HCT116 (cell line): ENCODE measurements around the gene FTO. TPM values are rescaled to one million over a fixed set of nuclear protein-coding genes. Genes with fewer than 3 reads are reported as not detected.

ENCODE experiments used
- ATAC-seq: fragments of 200-7000 bp; cut with Tn5 transposase; 2 replicates; pipeline ENCODE4 v1.9.1; 2020; ENCODE audit warnings: mild to moderate bottlenecking, moderate library complexity
- BruUV-seq: library from RNA; stranded (reverse); fragments of 400-500 nt; replicated peaks from 2 replicates; lab custom pipeline; 2021; lab: Mats Ljungman, UMichigan
- CTCF ChIA-PET: fragments of 300-600 bp; sonication (Branson Sonifier 250); formaldehyde crosslinking; loops from one replicate; lab custom pipeline; 2021; ENCODE audit warnings: antibody characterized with exemption; lab: Charles Lee
- POLR2A ChIA-PET: fragments of 300-600, 350-600 bp; sonication (Branson Sonifier 250); formaldehyde crosslinking; loops from one replicate; lab custom pipeline; 2021; ENCODE audit warnings: antibody characterized with exemption; lab: Charles Lee
- RAD21 ChIA-PET, 2 experiments: fragments of 300-600 bp; sonication (Branson Sonifier 250); formaldehyde crosslinking; loops; one replicate each; lab custom pipeline; 2023; ENCODE audit warnings: low total read pairs in 2 of 2; ENCODE audit not compliant: uncharacterized antibody in 2 of 2, unreplicated experiment in 2 of 2, low non-redundant PET in 1 of 2; lab: Charles Lee
- DNase-seq: peaks from one replicate; pipeline ENCODE4 v3.0.0-alpha.2; 2010; ENCODE audit warnings: low read depth, low spot score
- H2AFZ ChIP-seq: fragments of 200-600 bp; shearing (Covaris generic), sonication (generic); 2 replicates; pipeline ENCODE4 v1.6.1; 2017; ENCODE audit warnings: low read depth, mixed run types, mixed read lengths, antibody characterized with exemption, low read length; ENCODE audit not compliant: poor library complexity, severe bottlenecking
- H3K27ac ChIP-seq: 2 replicates; pipeline ENCODE4 v1.5.1; 2012; ENCODE audit warnings: low read depth, low read length
- H3K27me3 ChIP-seq: fragments of 200-600 bp; sonication (generic); 2 replicates; pipeline ENCODE4 v1.6.1; 2016; ENCODE audit warnings: mixed run types, low read length, mixed read lengths; ENCODE audit not compliant: insufficient read depth
- H3K36me3 ChIP-seq, 2 experiments: fragments of 200-500 bp in 1 of 2; fragments of 200-600 bp in 1 of 2; sonication (Bioruptor generic) in 1 of 2; sonication (generic) in 1 of 2; 2 replicates each; pipeline versions ENCODE4 v1.5.1 to v1.6.1; 2014 to 2016; ENCODE audit warnings: low read length in 2 of 2, inconsistent platforms in 1 of 2, mixed read lengths in 1 of 2, mixed run types in 1 of 2; ENCODE audit not compliant: insufficient read depth in 2 of 2, control insufficient read depth in 1 of 2
- H3K4me1 ChIP-seq, 2 experiments: fragments of 200-600 bp in 1 of 2; sonication (generic) in 1 of 2; 2 replicates each; pipeline versions ENCODE4 v1.5.1 to v1.6.1; 2012 to 2017; ENCODE audit warnings: low read length in 2 of 2, inconsistent platforms in 1 of 2, mild to moderate bottlenecking in 1 of 2, mixed read lengths in 1 of 2, mixed run types in 1 of 2, moderate library complexity in 1 of 2; ENCODE audit not compliant: insufficient read depth in 2 of 2, control insufficient read depth in 1 of 2
- H3K4me2 ChIP-seq: fragments of 200-600 bp; sonication (generic); 2 replicates; pipeline ENCODE4 v1.6.1; 2017; ENCODE audit warnings: mixed run types, low read length, mixed read lengths
- H3K4me3 ChIP-seq, 2 experiments: fragments of 200-600 bp in 1 of 2; sonication (generic) in 1 of 2; replicated peaks in 1 of 2; 2 replicates each; pipeline ENCODE4 v1.5.1; 2011 to 2016; ENCODE audit warnings: low read length in 2 of 2, control low read depth in 1 of 2, low read depth in 1 of 2, mild to moderate bottlenecking in 1 of 2, mixed read lengths in 1 of 2, mixed run types in 1 of 2
- H3K79me2 ChIP-seq: fragments of 200-600 bp; sonication (generic); 2 replicates; pipeline ENCODE4 v1.6.1; 2017; ENCODE audit warnings: mild to moderate bottlenecking, mixed run types, low read length, moderate library complexity, mixed read lengths; ENCODE audit not compliant: insufficient read depth
- H3K9ac ChIP-seq: fragments of 200-600 bp; sonication (generic); 2 replicates; pipeline ENCODE4 v1.6.1; 2016; ENCODE audit warnings: low read length, mixed read lengths
- H3K9me2 ChIP-seq: fragments of 200-600 bp; sonication (generic), shearing (Covaris generic); 2 replicates; pipeline ENCODE4 v1.6.1; 2017; ENCODE audit warnings: mixed run types, mild to moderate bottlenecking, moderate library complexity; ENCODE audit not compliant: insufficient read depth
- H3K9me3 ChIP-seq, 2 experiments: fragments of 200-500 bp in 1 of 2; fragments of 200-600 bp in 1 of 2; sonication (Bioruptor generic) in 1 of 2; sonication (generic) in 1 of 2; 2 replicates each; pipeline ENCODE4 v1.6.1; 2014 to 2017; ENCODE audit warnings: low read length in 2 of 2, mixed read lengths in 2 of 2, inconsistent platforms in 1 of 2, low read depth in 1 of 2, mild to moderate bottlenecking in 1 of 2, mixed run types in 1 of 2, moderate library complexity in 1 of 2; ENCODE audit not compliant: control insufficient read depth in 1 of 2, insufficient read depth in 1 of 2
- H4K20me1 ChIP-seq: fragments of 200-600 bp; sonication (generic), shearing (Covaris generic); 2 replicates; pipeline ENCODE4 v1.6.1; 2017; ENCODE audit warnings: mixed run types, mild to moderate bottlenecking, moderate library complexity; ENCODE audit not compliant: insufficient read depth
- CBX3 ChIP-seq: IDR thresholded peaks from 2 replicates; pipeline ENCODE4 v1.6.1; 2012; ENCODE audit warnings: low read depth
- CEBPB ChIP-seq: IDR thresholded peaks from 2 replicates; pipeline ENCODE4 v1.6.1; 2012; ENCODE audit warnings: low read depth
- EGR1 ChIP-seq: IDR thresholded peaks from 2 replicates; pipeline ENCODE4 v1.6.1; 2012; ENCODE audit warnings: low read depth
- ELF1 ChIP-seq: IDR thresholded peaks from 2 replicates; pipeline ENCODE4 v1.6.1; 2012; ENCODE audit warnings: low read depth, borderline replicate concordance
- EZH2 ChIP-seq: fragments of 200-600 bp; sonication (generic); IDR thresholded peaks from 2 replicates; pipeline ENCODE4 v1.6.1; 2017; ENCODE audit warnings: antibody characterized with exemption, mixed run types
- EZH2phosphoT487 ChIP-seq: fragments of 200-600 bp; IDR thresholded peaks from 2 replicates; pipeline ENCODE4 v1.6.1; 2018; ENCODE audit warnings: antibody characterized with exemption, borderline replicate concordance
- FOSL1 ChIP-seq: IDR thresholded peaks from 2 replicates; pipeline ENCODE4 v1.6.1; 2012; ENCODE audit warnings: low read depth
- SP1 ChIP-seq: IDR thresholded peaks from 2 replicates; pipeline ENCODE4 v1.6.1; 2012; ENCODE audit warnings: low read depth
- SRF ChIP-seq: IDR thresholded peaks from 2 replicates; pipeline ENCODE4 v1.6.1; 2012; ENCODE audit warnings: low read depth
- ZFX ChIP-seq: fragments of 450-650 bp; IDR thresholded peaks from 2 replicates; pipeline ENCODE4 v1.6.1; 2017
- intact Hi-C: fragments of 100-400 bp; cut with micrococcal nuclease; formaldehyde crosslinking; loops from 2 replicates; pipeline ENCODE4 v1.10.0; 2022
- total RNA-seq: library from RNA; stranded (reverse); gene quantifications from one replicate; pipeline ENCODE4 v1.2.1, GENCODE V29; 2021; ENCODE audit not compliant: unreplicated experiment
- TF ChIP-seq, protein P1 (sequence below): IDR thresholded peaks from 2 replicates; pipeline ENCODE4 v1.6.1; 2012
- TF ChIP-seq, protein P2 (sequence below): IDR thresholded peaks from 2 replicates; pipeline ENCODE4 v1.6.1; 2011; ENCODE audit warnings: mild to moderate bottlenecking, low read length, moderate library complexity; ENCODE audit not compliant: insufficient replicate concordance; ENCODE audit errors: extremely low read depth
- TF ChIP-seq, protein P3 (sequence below): IDR thresholded peaks from 2 replicates; pipeline ENCODE4 v1.6.1; 2012; ENCODE audit warnings: low read depth
- TF ChIP-seq, protein P4 (sequence below), 3 experiments: fragments of 200-600 bp in 1 of 3; sonication (generic) in 1 of 3; IDR thresholded peaks in 2 of 3; conservative IDR thresholded peaks in 1 of 3; 2 replicates each; pipeline ENCODE4 v1.5.1; 2012 to 2017; ENCODE audit warnings: low read depth in 2 of 3, low read length in 2 of 3, antibody characterized with exemption in 1 of 3, borderline replicate concordance in 1 of 3, control low read depth in 1 of 3, mild to moderate bottlenecking in 1 of 3, mixed read lengths in 1 of 3, mixed run types in 1 of 3, moderate library complexity in 1 of 3; ENCODE audit not compliant: insufficient read depth in 1 of 3

Gene FTO
- total RNA-seq, 1 experiment from 2014 or later: 55.2 TPM

DNA sequence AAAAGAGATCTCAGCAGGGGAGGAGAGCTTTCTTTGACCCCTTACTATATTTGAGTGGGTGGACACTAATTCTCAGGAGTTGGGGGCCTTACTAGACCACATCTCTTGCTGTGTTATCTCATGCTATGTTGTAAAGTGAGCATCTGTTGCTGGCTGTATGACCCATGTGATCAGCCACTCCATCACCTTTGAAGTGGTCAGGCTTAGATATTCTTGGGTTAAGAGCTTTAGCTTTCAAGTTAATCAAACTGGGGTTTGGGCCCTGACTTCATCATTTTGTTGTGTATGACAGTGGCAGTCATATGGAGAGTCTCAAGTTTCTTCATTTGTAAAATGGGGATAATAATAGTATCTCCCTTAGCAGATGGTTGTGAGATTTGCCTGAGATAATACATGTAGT is 201.1 kb downstream of the FTO start:
- ATAC-seq: no peak
- H3K79me2 ChIP-seq: no peaks in the 10 kb centered on the region
- H2AFZ ChIP-seq: no peak overlapping the region
- POLR2A ChIA-PET: no interaction called here
- TF ChIP-seq CEBPB: no peak
- no peak for TF ChIP-seq FOSL1
- no peak for TF ChIP-seq EGR1
- TF ChIP-seq EZH2phosphoT487: no peak
- no peak for TF ChIP-seq CBX3
- no peak for TF ChIP-seq ELF1
- no peak for TF ChIP-seq EZH2
- no peak for TF ChIP-seq SP1
- TF ChIP-seq SRF: no peak
- TF ChIP-seq, protein P1, sequence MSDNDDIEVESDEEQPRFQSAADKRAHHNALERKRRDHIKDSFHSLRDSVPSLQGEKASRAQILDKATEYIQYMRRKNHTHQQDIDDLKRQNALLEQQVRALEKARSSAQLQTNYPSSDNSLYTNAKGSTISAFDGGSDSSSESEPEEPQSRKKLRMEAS: no peak
- TF ChIP-seq, protein P2, sequence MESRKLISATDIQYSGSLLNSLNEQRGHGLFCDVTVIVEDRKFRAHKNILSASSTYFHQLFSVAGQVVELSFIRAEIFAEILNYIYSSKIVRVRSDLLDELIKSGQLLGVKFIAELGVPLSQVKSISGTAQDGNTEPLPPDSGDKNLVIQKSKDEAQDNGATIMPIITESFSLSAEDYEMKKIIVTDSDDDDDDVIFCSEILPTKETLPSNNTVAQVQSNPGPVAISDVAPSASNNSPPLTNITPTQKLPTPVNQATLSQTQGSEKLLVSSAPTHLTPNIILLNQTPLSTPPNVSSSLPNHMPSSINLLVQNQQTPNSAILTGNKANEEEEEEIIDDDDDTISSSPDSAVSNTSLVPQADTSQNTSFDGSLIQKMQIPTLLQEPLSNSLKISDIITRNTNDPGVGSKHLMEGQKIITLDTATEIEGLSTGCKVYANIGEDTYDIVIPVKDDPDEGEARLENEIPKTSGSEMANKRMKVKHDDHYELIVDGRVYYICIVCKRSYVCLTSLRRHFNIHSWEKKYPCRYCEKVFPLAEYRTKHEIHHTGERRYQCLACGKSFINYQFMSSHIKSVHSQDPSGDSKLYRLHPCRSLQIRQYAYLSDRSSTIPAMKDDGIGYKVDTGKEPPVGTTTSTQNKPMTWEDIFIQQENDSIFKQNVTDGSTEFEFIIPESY: no peak
- no peak for TF ChIP-seq ZFX
- TF ChIP-seq, protein P3, sequence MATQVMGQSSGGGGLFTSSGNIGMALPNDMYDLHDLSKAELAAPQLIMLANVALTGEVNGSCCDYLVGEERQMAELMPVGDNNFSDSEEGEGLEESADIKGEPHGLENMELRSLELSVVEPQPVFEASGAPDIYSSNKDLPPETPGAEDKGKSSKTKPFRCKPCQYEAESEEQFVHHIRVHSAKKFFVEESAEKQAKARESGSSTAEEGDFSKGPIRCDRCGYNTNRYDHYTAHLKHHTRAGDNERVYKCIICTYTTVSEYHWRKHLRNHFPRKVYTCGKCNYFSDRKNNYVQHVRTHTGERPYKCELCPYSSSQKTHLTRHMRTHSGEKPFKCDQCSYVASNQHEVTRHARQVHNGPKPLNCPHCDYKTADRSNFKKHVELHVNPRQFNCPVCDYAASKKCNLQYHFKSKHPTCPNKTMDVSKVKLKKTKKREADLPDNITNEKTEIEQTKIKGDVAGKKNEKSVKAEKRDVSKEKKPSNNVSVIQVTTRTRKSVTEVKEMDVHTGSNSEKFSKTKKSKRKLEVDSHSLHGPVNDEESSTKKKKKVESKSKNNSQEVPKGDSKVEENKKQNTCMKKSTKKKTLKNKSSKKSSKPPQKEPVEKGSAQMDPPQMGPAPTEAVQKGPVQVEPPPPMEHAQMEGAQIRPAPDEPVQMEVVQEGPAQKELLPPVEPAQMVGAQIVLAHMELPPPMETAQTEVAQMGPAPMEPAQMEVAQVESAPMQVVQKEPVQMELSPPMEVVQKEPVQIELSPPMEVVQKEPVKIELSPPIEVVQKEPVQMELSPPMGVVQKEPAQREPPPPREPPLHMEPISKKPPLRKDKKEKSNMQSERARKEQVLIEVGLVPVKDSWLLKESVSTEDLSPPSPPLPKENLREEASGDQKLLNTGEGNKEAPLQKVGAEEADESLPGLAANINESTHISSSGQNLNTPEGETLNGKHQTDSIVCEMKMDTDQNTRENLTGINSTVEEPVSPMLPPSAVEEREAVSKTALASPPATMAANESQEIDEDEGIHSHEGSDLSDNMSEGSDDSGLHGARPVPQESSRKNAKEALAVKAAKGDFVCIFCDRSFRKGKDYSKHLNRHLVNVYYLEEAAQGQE: no peak
- TF ChIP-seq, protein P4, sequence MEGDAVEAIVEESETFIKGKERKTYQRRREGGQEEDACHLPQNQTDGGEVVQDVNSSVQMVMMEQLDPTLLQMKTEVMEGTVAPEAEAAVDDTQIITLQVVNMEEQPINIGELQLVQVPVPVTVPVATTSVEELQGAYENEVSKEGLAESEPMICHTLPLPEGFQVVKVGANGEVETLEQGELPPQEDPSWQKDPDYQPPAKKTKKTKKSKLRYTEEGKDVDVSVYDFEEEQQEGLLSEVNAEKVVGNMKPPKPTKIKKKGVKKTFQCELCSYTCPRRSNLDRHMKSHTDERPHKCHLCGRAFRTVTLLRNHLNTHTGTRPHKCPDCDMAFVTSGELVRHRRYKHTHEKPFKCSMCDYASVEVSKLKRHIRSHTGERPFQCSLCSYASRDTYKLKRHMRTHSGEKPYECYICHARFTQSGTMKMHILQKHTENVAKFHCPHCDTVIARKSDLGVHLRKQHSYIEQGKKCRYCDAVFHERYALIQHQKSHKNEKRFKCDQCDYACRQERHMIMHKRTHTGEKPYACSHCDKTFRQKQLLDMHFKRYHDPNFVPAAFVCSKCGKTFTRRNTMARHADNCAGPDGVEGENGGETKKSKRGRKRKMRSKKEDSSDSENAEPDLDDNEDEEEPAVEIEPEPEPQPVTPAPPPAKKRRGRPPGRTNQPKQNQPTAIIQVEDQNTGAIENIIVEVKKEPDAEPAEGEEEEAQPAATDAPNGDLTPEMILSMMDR (IDR thresholded peaks at IDR 0.05 in 2 of 3, conservative IDR thresholded peaks at IDR 0.05 in 1 of 3; ENCODE audit: borderline replicate concordance in 1 of 3, insufficient read depth in 1 of 3, low read depth in 2 of 3, low read length in 2 of 3): no peak
- no peaks in the 10 kb centered on the region for H3K9me2 ChIP-seq
- CTCF ChIA-PET: interaction anchor here (1.5 kb wide), 1 partner anchor 12 kb away, joined by 3 read pairs; no protein-coding TSS in a partner anchor
- BruUV-seq: no TSS peak
- H3K36me3 ChIP-seq: no peaks in the 10 kb centered on the region
- no peak overlapping the region for H3K27ac ChIP-seq
- intact Hi-C loops: no loop called here
- no peaks in the 10 kb centered on the region for H4K20me1 ChIP-seq
- no peaks in the 10 kb centered on the region for H3K9me3 ChIP-seq
- RAD21 ChIA-PET: no interaction called here
- H3K4me2 ChIP-seq: no peak overlapping the region
- no peaks in the 10 kb centered on the region for H3K27me3 ChIP-seq
- DNase-seq: no peak
- H3K9ac ChIP-seq: no peak overlapping the region
- H3K4me3 ChIP-seq: no peak overlapping the region
- no peaks in the 10 kb centered on the region for H3K4me1 ChIP-seq
